Stimulated activated CD8-positive, alpha-beta memory T cell treated with anti-CD3 and anti-CD28 coated beads, Interleukin-7, amount 100 ng/mL, for 48 hours (primary cell): ENCODE data around the gene RPL39L.

ENCODE experiments used
- DNase-seq, 2 donors: peaks; one replicate each; pipeline ENCODE4 v3.0.0-alpha.2; 2020; ENCODE audit warnings: low read depth in 1 of 2; ENCODE audit errors: extremely low read depth in 1 of 2

The RPL39L gene

GRCh38 chr3:187101184-187102072, 37.9 kb downstream of the RPL39L start:
- DNase-seq: no peak

GRCh38 chr3:187098923-187099512, 40.3 kb downstream of the RPL39L start:
- DNase-seq: no peak

DNA sequence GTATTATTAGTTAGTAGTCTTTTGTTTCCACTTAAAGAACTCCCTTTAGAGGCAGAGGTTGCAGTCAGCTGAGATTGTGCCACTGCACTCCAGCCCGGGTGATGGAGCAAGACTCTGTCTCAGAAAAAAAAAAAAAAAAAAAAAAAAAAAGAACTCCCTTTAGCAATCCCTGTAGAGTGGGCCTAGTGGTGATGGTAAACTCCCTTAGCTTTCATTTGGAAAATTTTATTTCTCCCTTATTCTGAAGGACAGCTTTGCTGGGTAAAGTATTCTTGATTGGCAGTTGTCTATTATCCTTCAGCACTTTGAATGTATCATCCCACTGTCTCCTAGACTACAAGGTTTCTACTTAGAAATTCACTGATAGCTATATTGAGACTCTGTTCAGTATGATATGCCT, 46.0 kb downstream of the RPL39L start:
- DNase-seq: no peak

DNA sequence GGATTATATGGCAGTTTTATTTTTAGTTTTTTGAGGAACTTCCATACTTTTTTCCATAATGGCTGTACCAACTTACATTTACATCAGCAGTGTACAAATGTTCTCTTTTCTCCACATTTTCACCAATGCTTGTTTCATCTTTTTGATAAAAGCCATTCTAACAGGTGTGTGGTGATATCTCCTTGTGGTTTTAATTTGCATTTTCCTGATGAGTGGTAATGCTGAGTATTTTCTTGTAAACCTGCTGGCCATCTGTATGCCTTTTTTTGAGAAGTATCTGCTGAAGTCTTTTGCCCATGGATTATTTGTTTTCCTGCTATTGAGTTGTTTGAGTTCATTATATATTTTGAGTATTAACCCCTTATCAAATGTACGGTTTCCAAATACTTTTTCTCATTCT, 50.6 kb downstream of the RPL39L start:
- no peak for DNase-seq

DNA sequence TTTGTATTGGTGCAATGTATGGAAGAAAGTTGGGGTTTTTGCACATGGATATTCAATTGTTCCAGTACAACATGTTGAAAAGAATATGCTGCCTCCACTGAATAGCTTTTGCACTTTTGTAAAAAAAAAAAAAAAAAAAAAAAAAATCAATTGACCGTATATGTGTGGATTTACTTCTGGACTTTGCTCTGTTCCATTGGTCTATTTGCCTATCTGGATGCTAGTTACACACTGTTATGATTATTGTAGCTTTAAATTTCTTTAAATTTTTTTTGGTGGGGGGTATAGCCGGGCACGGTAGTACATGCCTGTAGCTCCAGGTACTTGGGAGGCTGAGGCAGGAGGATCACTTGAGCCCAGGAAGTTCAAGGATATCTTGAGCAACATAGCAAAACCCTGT, 52.5 kb downstream of the RPL39L start:
- no peak for DNase-seq

DNA sequence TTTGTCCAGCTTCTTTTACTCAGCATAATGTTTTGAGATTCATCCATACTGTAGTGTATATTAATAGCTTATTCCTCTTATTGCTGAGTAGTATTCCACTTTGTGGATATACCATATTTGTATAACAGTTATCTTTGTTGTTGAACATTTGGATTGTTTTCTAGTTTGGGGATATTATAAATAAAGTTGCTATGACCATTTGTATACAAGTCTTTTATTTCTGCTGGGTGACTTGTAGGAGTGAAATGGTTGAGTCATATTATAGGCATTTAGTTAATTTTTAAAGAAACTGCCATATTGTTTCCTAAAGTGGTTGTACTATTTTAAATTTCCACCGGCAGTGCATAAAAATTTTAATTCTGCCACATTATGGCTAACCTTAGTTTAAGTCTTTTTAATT, 53.4 kb downstream of the RPL39L start:
- no peak for DNase-seq

DNA sequence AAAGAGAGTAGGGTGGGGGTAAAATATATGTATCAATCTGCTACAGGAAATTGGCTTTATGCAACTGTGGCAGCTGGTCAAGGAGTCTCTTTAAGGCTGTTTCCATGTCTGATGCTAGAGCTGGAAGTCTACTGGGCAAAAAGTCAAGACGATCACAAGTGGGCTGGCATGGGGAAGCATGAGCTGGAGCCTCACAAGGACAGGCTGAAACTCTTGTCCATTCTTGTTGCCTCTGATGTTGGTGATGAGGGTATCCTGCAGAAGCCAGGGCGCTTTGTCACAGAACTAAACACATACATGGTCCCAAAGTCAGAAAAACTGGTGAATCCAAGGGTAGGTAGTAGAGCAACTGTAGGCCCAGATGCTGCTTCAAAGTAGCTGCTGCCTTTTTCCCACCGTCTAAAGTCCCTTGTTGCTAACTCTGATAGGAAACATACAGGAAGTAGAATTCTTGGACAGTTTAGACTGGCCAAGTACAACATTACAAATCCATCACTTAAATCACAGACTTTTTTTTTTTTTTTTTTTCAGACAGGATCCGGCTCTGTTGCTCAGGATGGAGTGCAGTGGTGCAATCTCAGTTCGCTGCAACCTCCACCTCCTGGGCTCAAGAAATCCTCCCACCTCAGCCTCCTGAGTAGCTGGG, 54.2 kb downstream of the RPL39L start:
- no peak for DNase-seq

DNA sequence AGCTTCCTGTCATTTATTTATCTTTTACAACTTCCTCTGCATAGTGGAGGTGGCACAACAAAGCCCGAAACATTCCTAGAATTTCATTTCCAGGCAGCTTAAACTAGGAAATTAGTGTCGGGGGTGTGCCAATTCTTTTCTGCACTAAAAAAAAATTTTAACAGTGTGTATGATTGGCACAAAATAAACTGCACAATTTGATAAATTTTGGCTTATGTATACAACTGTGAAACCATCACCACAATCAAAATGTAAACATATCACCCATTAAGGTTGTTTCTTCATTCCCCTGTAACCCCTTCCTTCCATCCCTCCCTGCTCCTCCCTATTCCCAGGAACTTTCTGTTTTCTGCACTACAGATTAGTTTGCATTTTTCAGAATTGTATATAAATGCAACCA, 54.7 kb downstream of the RPL39L start:
- DNase-seq: no peak

DNA sequence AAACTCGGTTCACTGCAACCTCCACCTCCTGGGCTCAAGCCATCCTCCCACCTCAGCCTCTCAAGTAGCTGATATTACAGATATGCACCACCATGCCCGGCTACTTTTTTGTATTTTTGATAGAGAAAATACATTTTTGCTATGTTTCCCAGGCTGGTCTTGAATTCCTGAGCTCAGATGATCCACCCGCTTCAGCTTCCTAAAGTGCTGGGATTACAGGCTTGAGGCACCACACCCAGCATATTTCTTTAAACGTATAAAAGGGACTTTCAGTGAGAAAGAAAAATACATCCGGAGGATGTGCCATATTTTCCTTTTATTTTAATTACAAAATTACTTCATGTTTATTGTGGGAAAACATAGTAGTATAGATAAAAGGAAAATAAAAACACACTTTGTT, 55.2 kb downstream of the RPL39L start:
- DNase-seq: no peak

- DNase-seq: no peak
These were observed 56.4 kb downstream of the RPL39L start for GRCh38 chr3:187082758-187083375.

GRCh38 chr3:187080799-187081450, 58.4 kb downstream of the RPL39L start:
- DNase-seq: no peak

- no peak for DNase-seq
These were observed 59.9 kb downstream of the RPL39L start for GRCh38 chr3:187079090-187080022.

DNA sequence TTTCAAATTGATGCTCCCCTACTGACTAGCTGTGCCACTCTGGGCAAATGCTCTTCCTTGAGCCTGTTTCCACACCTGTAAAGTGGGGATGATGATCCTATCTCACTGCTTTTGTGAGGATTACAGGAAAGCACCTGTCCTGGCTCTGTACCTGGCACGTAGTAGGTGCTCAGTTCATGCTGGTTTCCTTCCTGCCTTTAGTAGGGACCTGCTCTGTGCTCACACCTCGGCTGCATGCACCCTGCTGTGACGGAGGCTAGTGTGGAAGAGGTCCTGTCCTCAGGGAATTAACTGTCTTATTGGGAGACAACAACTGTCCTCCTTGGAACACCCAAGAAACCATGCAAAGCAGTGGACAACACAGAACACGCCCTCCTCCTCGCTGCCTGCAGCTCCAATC, 61.8 kb downstream of the RPL39L start:
- no peak for DNase-seq

DNA sequence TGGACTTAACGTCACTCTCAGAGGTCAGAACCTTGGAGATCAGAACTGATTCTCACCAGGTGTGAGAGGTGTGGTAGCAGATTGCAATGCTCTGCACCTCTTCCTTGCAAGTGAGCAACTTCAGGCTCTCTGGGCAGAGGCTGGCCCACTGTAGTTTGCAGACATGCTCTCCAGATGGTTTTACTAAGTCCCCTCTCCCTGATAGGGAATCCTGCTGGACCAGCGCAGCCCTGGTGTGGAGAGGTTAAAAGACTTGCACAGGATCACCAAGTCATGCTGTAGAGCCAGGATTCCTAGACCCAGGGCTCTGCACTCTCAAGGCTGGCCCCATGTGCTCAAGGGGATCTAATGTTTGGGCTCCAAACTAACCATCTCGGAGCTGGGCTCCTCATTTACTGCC, 62.2 kb downstream of the RPL39L start:
- no peak for DNase-seq

DNA sequence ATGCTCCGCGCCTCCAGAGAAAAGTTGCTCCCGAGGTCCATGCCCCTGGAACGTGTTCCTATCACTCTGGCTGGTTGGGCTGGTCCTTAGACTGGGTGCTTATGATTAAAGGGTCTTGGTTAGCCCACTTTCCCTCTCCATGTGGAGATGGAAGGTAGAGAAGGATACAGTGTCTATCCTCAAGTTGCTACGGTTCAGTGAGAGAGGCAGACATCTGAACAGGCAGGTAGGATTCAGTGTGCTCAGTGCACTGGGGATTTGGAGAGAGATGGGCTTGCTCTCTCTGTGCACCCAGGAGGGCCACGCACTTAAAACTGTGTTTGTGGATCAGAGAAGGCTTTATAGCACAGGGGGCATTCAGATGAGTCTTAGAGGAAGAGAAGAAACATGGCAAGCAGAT, 63.0 kb downstream of the RPL39L start:
- DNase-seq: no peak

DNA sequence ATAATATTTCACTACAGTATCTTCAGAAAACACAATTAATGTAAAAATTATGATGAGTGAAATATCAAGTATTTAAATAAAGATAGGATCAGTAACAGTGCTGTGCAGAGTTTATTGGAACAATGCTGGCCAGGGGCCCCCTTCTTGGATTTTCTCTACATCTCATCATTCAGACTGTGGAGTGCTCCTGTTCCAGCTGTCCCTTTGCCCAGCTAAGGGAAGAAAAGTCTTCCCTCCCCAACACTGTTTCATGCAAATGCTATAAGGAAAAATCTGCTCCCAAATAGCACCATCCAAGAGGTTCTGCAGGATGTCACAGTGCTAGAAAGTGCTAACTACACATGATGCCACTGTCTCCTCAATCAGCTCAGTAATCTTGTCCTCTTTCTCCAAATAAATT, 64.5 kb downstream of the RPL39L start:
- no peak for DNase-seq

- DNase-seq: no peak
These were observed 65.7 kb downstream of the RPL39L start for GRCh38 chr3:187073581-187074098.

DNA sequence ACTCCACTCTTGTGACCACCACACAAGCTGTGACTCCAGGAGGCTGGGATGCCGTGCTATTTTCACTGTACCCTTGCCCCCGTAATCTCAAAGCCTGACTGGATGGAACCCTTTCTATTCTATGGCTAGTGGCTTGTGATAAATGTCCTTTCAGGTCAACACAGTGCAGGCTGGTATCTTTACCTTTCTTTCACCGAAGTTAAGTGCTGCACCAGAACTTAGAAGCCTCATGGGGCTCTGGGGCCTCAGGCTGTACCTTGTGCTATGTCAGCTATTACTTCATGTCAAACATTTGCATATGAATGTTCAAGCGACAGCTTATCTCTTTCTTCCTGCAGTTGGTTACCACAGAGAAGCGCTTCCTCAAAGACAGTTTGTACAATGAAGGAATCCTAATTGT, 66.8 kb downstream of the RPL39L start:
- DNase-seq: no peak

DNA sequence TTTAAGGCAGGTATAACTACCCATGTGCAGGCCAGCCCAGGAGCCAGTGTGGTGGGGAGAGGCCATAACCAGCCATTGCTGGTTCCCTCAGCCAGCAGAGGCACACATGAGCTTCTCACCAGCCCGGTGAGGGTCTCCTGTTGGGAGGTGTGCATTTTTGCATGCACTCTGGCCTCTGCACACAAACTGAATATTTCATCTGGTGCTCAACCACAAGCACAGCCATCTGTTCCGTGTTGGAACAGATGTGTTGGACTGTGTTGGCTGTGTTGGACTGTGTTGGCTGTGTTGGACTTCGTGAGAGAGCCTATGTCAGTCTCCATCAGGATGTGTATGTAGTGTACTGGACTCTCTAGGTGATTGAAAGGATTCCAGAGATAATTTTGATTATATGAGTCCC, 67.2 kb downstream of the RPL39L start:
- DNase-seq: no peak
